22Rv1 (cell line): ENCODE measurements around the gene SDK2.

ENCODE experiments used
- H3K27ac ChIP-seq: fragments of 450-650 bp; 2 replicates; pipeline ENCODE4 v1.5.1; 2017
- CTCF ChIP-seq: fragments of 450-650 bp; IDR thresholded peaks from 2 replicates; pipeline ENCODE4 v1.5.1; 2017; ENCODE audit warnings: mild to moderate bottlenecking
- ZFX ChIP-seq: fragments of 450-650 bp; IDR thresholded peaks from 2 replicates; pipeline ENCODE4 v1.6.1; 2017; ENCODE audit warnings: antibody characterized with exemption, borderline replicate concordance

Gene SDK2

DNA sequence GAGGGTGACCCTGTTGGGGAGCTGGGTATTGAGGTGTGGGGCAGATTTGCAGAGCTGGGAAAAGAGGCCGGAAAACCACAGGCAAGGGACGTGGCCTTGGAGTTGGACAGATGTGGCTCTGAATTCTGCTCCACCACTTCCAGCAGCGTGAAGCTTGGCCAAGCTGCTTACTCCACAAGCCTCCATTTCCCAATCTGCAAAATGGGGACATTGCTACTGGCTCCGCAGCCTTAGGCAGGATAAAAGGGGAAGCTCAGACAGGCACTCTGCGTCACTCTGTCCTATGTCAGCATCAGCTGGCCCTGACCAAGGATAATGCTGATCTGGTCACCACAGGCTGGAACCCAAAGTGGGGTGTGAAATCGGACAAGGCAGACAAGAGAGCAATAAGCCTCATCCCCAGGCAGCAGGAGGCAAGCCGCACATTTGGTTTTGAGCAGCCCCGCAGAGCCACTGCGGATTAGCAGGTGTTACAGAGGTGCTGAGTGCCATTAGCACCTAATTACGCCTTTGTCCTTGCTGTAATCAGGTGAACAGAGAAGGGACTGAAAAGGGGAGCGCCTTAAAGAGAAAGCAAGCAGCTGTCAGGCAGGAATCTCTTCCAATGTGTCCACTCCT lies 54.8 kb downstream of the SDK2 start:
- no peak overlapping the region for H3K27ac ChIP-seq
- TF ChIP-seq CTCF (no peak), ZFX (no peak)

DNA sequence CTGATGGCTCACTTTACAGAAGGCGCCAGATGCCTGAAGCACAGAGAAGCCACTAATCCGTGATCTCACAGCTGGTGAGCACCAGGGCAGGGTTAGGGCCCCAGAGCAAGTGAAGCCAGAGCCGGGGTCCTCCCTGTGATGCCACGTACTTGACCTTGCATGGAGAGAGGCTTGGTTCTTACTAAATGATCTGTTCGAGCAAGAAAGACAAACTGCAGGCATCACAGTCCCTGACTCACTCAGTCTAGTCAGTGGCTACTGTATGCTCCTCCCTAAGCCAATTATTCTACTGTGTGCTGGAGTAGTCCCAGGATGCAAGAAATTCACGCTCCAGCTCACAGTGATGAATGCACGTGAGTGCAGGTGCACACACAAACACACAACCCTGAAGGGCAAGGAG lies 55.4 kb downstream of the SDK2 start:
- TF ChIP-seq ZFX (no peak), CTCF (no peak)
- no peak overlapping the region for H3K27ac ChIP-seq

- TF ChIP-seq CTCF (no peak), ZFX (no peak)
- no peak overlapping the region for H3K27ac ChIP-seq
Measured at GRCh38 chr17:73588301-73588846, 55.9 kb downstream of the SDK2 start.

GRCh38 chr17:73586921-73587602 lies 57.2 kb downstream of the SDK2 start:
- TF ChIP-seq ZFX (no peak), CTCF (no peak)
- no peak overlapping the region for H3K27ac ChIP-seq

DNA sequence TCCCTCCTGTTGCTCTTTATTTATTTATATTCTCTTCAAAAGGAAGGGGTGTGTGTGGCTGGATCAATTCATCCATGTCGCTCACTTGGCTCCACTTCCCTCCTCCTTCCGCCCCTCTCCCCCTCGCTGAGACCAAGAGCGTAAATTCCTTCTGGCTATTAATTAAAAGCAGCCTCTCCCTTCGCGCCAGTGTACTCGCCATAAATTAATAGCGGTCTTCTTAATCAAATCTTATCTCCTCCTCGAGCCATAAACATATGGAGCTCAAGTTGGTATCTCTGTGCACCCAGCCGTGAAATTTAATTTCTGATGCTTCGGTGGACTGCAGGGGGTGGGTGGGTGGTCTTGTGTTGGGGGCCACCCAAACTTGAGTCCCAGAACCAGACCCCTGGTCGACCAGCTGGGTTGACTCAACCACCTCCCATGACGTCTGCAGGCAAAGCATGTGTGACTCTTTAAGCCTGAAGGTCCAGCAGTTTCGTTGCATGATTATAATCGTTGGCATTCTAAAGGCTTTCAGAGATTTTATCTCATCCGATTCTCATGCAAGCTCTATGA lies 57.9 kb downstream of the SDK2 start:
- no peak overlapping the region for H3K27ac ChIP-seq
- no peak for TF ChIP-seq ZFX
- TF ChIP-seq CTCF: no peak

DNA sequence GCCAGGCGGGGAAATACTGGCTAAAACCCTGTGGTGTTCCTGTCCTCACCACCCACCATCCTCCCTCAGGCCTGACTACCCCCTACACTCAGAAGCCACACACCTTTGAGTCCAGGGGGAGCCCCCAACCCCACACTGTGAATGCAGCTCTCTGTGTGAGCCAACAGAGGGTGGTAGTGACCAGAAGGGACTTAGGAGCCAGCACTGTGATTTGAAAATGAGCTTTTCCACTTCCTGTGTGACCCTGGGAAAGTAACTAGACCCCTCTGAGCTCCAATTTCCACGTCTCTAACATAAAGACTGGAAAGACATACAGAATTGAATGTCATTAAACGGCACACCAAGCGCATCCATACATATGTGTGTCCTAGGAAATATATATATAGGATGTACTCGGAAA lies 58.7 kb downstream of the SDK2 start:
- TF ChIP-seq ZFX (no peak), CTCF (no peak)
- no peak overlapping the region for H3K27ac ChIP-seq

GRCh38 chr17:73584987-73585386 lies 59.3 kb downstream of the SDK2 start:
- no peak overlapping the region for H3K27ac ChIP-seq
- no peak for TF ChIP-seq CTCF
- no peak for TF ChIP-seq ZFX
